ENCODE results near the gene PSMD10.

DNA sequence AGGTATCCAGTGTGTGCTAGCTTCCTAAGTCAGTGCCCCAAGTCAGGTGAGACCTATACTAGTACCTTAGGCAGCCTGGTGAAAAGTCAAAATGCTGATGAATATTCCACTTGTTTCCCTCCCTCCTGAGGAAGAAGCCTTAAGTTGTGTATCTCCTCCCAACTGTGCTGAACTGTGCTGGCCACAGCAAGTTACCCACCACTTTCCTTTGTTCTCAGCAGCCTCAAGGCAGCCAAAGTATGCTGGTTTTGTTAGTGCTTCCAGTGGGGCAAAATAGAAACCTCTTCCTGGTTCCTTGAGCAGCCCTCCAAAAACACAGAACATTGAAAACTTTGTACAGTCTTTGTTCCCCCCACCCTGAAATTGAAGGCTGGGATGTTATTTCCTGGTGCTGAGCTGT, 14.1 kb upstream of the PSMD10 start:
- no peak for TF ChIP-seq CTCF (IDR thresholded peaks at IDR 0.05; ENCODE audit: insufficient read depth, low read length)
- no peak for TF ChIP-seq POLR2AphosphoS5 (IDR thresholded peaks at IDR 0.05; ENCODE audit: low read depth)
- TF ChIP-seq GABPA (IDR thresholded peaks at IDR 0.05; ENCODE audit: low read depth), result no peak
